WTC11 (cell line): ENCODE measurements around the gene BACH2. TPM values are rescaled to one million over a fixed set of nuclear protein-coding genes. Genes with fewer than 3 reads are reported as not detected.

ENCODE experiments used
- ATAC-seq: fragments of 200-7000 bp; cut with Tn5 transposase; 2 replicates; pipeline ENCODE4 v1.10.0; 2021; ENCODE audit warnings: mild to moderate bottlenecking, moderate library complexity
- CTCF ChIA-PET: fragments of 300-600 bp; sonication (Branson Sonifier 250); formaldehyde crosslinking; loops from one replicate; lab custom pipeline; 2021; ENCODE audit warnings: antibody characterized with exemption; lab: Charles Lee
- POLR2A ChIA-PET: fragments of 350-600 bp; sonication (Branson Sonifier 250); formaldehyde crosslinking; loops from one replicate; lab custom pipeline; 2021; ENCODE audit warnings: antibody characterized with exemption; lab: Charles Lee
- DNase-seq: peaks from one replicate; pipeline ENCODE4 v3.0.0; 2021; ENCODE audit warnings: low spot score
- H3K27ac Mint-ChIP-seq: 2 replicates; pipeline ENCODE4 v1.8.0; 2021; ENCODE audit warnings: mixed read lengths
- H3K27me3 Mint-ChIP-seq: 2 replicates; pipeline ENCODE4 v1.8.0; 2021; ENCODE audit warnings: low read depth, mild to moderate bottlenecking, moderate library complexity, mixed read lengths
- H3K36me3 Mint-ChIP-seq: 2 replicates; pipeline ENCODE4 v1.8.0; 2021; ENCODE audit warnings: mixed read lengths
- H3K4me1 Mint-ChIP-seq: 2 replicates; pipeline ENCODE4 v1.8.0; 2022; ENCODE audit warnings: mixed read lengths
- H3K4me3 Mint-ChIP-seq: 2 replicates; pipeline ENCODE4 v1.8.0; 2021; ENCODE audit warnings: mild to moderate bottlenecking, moderate library complexity, mixed read lengths
- H3K9me3 Mint-ChIP-seq: 2 replicates; pipeline ENCODE4 v1.8.0; 2021; ENCODE audit warnings: mixed read lengths
- CBFB ChIP-seq: sonication (generic); formaldehyde crosslinking; IDR thresholded peaks from 2 replicates; pipeline ENCODE4 v1.8.1; 2022; ENCODE audit warnings: mild to moderate bottlenecking, low read depth, missing genetic modification reagents
- FOXP1 ChIP-seq: sonication (generic); formaldehyde crosslinking; IDR thresholded peaks from 2 replicates; pipeline ENCODE4 v1.8.0; 2022; ENCODE audit warnings: missing genetic modification reagents, mild to moderate bottlenecking, moderate library complexity, borderline replicate concordance
- IRF2 ChIP-seq: sonication (generic); formaldehyde crosslinking; IDR thresholded peaks from 2 replicates; pipeline ENCODE4 v1.8.0; 2022; ENCODE audit warnings: low read depth, missing genetic modification reagents, borderline replicate concordance
- OVOL2 ChIP-seq: fragments of 250-450 bp; sonication (Bioruptor Pico); IDR thresholded peaks from 2 replicates; pipeline ENCODE4 v1.9.0; 2021; ENCODE audit warnings: mild to moderate bottlenecking, borderline replicate concordance
- ZNF219 ChIP-seq: sonication (generic); formaldehyde crosslinking; IDR thresholded peaks from 2 replicates; pipeline ENCODE4 v1.8.0; 2023; ENCODE audit warnings: missing genetic modification reagents, mild to moderate bottlenecking, borderline replicate concordance
- ZNF396 ChIP-seq: fragments of 250-450 bp; sonication (Bioruptor Pico); IDR thresholded peaks from 2 replicates; pipeline ENCODE4 v1.8.0; 2021; ENCODE audit warnings: mild to moderate bottlenecking, moderate library complexity, borderline replicate concordance
- ZNF423 ChIP-seq: fragments of 250-450 bp; sonication (Bioruptor Pico); IDR thresholded peaks from 2 replicates; pipeline ENCODE4 v2.1.2; 2022; ENCODE audit warnings: mild to moderate bottlenecking, moderate library complexity
- total RNA-seq: library from RNA; stranded (reverse); gene quantifications from 3 replicates; pipeline ENCODE4 v1.2.3, GENCODE V29; 2021
- TF ChIP-seq, protein P1 (sequence below): sonication (generic); formaldehyde crosslinking; IDR thresholded peaks from 2 replicates; pipeline ENCODE4 v1.8.1; 2023; ENCODE audit warnings: mild to moderate bottlenecking, missing genetic modification reagents
- TF ChIP-seq, protein P2 (sequence below): sonication (generic); formaldehyde crosslinking; IDR thresholded peaks from 2 replicates; pipeline ENCODE4 v1.8.1; 2022; ENCODE audit warnings: missing genetic modification reagents, borderline replicate concordance
- TF ChIP-seq, protein P3 (sequence below): fragments of 250-450 bp; sonication (Bioruptor Pico); IDR thresholded peaks from 2 replicates; pipeline ENCODE4 v1.9.0; 2021; ENCODE audit warnings: mild to moderate bottlenecking
- TF ChIP-seq, protein P4 (sequence below): sonication (generic); formaldehyde crosslinking; IDR thresholded peaks from 2 replicates; pipeline ENCODE4 v1.8.1; 2023; ENCODE audit warnings: mild to moderate bottlenecking, missing genetic modification reagents
- TF ChIP-seq, protein P5 (sequence below): sonication (generic); formaldehyde crosslinking; IDR thresholded peaks from 2 replicates; pipeline ENCODE4 v1.8.0; 2022; ENCODE audit warnings: mild to moderate bottlenecking, missing genetic modification reagents

Gene BACH2
- total RNA-seq, 1 experiment from 2014 or later, result 5.9 TPM

DNA sequence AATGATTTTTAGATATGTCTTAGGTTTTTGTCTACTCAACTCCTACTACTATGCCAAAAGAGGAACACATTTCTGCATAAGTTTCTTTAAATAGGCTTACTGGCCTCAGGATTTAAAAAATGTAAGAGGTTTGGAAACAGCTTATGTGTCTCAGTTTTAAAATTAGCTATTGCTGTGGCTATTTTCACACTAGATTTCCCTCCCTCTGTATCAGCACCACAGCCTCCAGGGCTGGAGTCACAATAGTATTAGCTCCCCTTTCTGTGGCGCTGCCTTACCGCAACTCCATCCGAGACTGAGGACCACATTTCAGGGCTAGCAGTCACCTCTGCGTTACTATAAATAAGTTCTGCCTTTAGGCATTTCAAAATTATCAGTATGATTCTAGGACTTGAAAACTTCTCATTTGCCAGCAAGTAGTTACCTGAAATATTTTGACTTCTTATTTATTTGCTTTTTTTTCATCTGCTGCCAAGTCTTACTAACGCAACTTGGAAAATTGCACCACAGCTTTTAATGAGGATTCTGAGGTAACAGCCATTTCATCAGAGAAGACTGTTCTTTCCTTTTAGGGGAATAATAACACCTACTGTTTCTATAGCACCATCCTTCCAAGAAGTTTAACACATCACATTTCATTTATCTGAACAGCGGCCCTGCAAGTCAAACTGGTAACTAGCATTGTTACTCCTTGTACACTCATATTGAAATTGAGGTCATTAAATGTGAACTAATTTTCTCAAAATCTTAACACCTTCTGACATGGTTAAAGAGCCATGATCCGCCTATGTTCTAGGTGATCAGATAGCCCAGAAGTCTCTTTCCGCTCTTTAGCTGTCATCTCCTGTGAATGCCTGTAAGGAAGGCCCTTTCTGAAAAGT lies 296.5 kb downstream of the BACH2 start:
- CTCF ChIA-PET, result interaction anchor here (1.1 to 1.2 kb wide), 3 partner anchors 60 to 477 kb away, joined by 3 to 5 read pairs (median 5); no protein-coding TSS in a partner anchor
- DNase-seq, result no peak

DNA sequence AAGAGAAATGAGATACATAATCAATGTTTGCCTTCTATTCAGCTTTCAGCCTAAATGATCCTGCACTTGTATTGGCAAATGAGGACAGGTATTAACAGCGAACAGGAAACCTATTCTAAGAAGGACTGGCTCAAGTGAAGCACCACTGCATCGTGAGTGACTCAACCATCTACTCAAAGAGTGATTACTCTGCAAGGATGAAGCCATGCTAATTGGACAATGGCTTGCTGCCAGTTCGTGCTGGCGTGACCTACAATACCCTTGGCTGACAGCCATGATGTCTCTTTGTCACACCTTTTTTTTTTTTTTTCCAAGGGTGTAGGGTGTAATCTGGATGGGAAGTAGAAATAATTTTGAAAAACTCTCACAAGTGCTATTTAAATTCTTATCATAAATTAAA lies 297.5 kb downstream of the BACH2 start:
- CTCF ChIA-PET, result interaction anchor here (1.9 kb wide), 1 partner anchor 59 kb away, joined by 4 read pairs; no protein-coding TSS in a partner anchor
- no peaks in the 10 kb centered on the region for H3K36me3 Mint-ChIP-seq
- no peak for DNase-seq
- TF ChIP-seq IRF2 (CRISPR knock-in tag) (no peak), OVOL2 (CRISPR knock-in tag) (no peak)
- TF ChIP-seq, protein P1, sequence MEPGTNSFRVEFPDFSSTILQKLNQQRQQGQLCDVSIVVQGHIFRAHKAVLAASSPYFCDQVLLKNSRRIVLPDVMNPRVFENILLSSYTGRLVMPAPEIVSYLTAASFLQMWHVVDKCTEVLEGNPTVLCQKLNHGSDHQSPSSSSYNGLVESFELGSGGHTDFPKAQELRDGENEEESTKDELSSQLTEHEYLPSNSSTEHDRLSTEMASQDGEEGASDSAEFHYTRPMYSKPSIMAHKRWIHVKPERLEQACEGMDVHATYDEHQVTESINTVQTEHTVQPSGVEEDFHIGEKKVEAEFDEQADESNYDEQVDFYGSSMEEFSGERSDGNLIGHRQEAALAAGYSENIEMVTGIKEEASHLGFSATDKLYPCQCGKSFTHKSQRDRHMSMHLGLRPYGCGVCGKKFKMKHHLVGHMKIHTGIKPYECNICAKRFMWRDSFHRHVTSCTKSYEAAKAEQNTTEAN (CRISPR knock-in tag), result no peak
- TF ChIP-seq, protein P2, sequence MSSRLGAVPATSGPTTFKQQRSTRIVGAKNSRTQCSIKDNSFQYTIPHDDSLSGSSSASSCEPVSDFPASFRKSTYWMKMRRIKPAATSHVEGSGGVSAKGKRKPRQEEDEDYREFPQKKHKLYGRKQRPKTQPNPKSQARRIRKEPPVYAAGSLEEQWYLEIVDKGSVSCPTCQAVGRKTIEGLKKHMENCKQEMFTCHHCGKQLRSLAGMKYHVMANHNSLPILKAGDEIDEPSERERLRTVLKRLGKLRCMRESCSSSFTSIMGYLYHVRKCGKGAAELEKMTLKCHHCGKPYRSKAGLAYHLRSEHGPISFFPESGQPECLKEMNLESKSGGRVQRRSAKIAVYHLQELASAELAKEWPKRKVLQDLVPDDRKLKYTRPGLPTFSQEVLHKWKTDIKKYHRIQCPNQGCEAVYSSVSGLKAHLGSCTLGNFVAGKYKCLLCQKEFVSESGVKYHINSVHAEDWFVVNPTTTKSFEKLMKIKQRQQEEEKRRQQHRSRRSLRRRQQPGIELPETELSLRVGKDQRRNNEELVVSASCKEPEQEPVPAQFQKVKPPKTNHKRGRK, result no peak
- no peak overlapping the region for H3K27ac Mint-ChIP-seq
- H3K27me3 Mint-ChIP-seq, result no peaks in the 10 kb centered on the region
- H3K4me3 Mint-ChIP-seq, result no peak overlapping the region
- no peaks in the 10 kb centered on the region for H3K4me1 Mint-ChIP-seq
- no peaks in the 10 kb centered on the region for H3K9me3 Mint-ChIP-seq
- POLR2A ChIA-PET, result no interaction called here
- ATAC-seq, result no peak

More for the DNA sequence above, 296.5 kb downstream of the BACH2 start:
- no peaks in the 10 kb centered on the region for H3K9me3 Mint-ChIP-seq
- peaks cover 4% of the 10 kb centered on the region for H3K4me1 Mint-ChIP-seq
- POLR2A ChIA-PET, result no interaction called here
- H3K36me3 Mint-ChIP-seq, result no peaks in the 10 kb centered on the region
- no peaks in the 10 kb centered on the region for H3K27me3 Mint-ChIP-seq
- no peak overlapping the region for H3K27ac Mint-ChIP-seq
- H3K4me3 Mint-ChIP-seq, result no peak overlapping the region
- no peak for TF ChIP-seq FOXP1 (CRISPR knock-in tag)
- no peak for TF ChIP-seq ZNF396 (CRISPR knock-in tag)
- no peak for ATAC-seq

DNA sequence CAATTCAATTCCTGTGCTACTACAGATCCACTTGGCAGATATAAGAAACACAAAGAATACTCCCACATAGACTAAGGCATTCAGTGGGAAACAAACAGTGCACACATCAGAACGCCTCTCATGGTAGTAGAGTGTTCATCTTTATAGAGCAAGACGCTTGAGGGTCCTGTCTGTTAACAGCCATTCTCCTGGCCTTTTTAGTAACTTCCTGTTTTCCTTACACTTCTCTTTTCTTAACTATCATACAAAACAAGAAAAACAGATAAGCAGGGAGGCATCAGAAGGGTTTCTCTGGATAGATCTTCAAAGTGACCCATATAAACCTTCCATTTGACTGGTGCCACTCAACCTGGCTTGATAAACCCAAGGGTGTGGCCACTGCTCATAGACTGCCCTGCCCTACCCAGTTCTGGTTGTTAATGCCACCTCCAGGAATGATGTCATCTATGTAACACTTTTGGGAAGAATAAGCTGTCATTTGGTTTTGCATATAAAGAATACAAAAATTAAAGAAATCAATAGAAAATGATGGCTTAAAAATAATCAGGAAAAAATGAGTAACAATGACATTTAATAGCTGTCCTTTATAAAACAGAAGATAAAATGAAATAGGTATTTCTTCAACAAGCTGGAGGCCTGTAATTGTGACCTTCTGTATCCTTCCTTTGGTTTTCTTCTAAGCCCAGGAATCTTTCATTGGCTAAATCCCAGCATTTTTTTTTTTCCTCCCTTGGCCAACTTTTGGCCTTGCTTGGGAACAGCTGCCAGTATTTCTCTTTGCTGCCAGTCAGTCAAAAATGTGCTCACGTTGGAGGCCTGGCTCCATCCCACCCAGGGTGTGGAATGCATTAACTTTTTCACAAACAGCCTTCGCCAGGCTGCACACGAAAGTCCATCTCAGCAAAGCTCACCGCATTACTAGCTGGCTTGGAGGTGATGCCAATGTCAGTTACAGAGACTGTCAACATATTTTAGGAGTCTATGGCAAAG lies 298.9 kb downstream of the BACH2 start:
- POLR2A ChIA-PET, result no interaction called here
- ATAC-seq, result no peak
- DNase-seq, result no peak

DNA sequence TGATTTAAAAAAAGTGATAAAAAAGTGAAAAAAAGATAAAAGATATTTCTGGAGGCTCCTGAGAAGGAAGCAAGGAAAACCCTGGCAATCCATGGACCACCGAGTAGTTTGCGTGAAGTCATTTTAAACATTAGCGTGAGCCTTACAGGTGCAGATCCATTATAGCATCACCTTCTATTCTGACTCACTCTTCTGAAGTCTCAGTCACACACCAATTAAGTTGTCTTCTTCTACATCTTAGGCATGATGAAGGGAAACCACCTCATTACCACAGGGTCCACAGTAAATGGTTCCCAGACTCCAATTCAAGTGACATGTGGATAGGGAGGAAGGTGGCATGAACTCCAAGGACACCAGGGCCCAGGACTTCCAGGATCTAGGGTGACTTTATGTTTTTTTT lies 303.2 kb downstream of the BACH2 start:
- H3K4me1 Mint-ChIP-seq, result peaks cover 13% of the 10 kb centered on the region
- no peak overlapping the region for H3K4me3 Mint-ChIP-seq
- CTCF ChIA-PET, result no interaction called here
- TF ChIP-seq ZNF396 (CRISPR knock-in tag), result no peak
- TF ChIP-seq, protein P3, sequence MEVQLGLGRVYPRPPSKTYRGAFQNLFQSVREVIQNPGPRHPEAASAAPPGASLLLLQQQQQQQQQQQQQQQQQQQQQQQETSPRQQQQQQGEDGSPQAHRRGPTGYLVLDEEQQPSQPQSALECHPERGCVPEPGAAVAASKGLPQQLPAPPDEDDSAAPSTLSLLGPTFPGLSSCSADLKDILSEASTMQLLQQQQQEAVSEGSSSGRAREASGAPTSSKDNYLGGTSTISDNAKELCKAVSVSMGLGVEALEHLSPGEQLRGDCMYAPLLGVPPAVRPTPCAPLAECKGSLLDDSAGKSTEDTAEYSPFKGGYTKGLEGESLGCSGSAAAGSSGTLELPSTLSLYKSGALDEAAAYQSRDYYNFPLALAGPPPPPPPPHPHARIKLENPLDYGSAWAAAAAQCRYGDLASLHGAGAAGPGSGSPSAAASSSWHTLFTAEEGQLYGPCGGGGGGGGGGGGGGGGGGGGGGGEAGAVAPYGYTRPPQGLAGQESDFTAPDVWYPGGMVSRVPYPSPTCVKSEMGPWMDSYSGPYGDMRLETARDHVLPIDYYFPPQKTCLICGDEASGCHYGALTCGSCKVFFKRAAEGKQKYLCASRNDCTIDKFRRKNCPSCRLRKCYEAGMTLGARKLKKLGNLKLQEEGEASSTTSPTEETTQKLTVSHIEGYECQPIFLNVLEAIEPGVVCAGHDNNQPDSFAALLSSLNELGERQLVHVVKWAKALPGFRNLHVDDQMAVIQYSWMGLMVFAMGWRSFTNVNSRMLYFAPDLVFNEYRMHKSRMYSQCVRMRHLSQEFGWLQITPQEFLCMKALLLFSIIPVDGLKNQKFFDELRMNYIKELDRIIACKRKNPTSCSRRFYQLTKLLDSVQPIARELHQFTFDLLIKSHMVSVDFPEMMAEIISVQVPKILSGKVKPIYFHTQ (CRISPR knock-in tag), result no peak
- TF ChIP-seq, protein P4, sequence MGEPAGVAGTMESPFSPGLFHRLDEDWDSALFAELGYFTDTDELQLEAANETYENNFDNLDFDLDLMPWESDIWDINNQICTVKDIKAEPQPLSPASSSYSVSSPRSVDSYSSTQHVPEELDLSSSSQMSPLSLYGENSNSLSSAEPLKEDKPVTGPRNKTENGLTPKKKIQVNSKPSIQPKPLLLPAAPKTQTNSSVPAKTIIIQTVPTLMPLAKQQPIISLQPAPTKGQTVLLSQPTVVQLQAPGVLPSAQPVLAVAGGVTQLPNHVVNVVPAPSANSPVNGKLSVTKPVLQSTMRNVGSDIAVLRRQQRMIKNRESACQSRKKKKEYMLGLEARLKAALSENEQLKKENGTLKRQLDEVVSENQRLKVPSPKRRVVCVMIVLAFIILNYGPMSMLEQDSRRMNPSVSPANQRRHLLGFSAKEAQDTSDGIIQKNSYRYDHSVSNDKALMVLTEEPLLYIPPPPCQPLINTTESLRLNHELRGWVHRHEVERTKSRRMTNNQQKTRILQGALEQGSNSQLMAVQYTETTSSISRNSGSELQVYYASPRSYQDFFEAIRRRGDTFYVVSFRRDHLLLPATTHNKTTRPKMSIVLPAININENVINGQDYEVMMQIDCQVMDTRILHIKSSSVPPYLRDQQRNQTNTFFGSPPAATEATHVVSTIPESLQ (CRISPR knock-in tag), result no peak
- H3K36me3 Mint-ChIP-seq, result no peaks in the 10 kb centered on the region
- POLR2A ChIA-PET, result no interaction called here
- no peaks in the 10 kb centered on the region for H3K9me3 Mint-ChIP-seq
- no peak overlapping the region for H3K27ac Mint-ChIP-seq
- H3K27me3 Mint-ChIP-seq, result no peaks in the 10 kb centered on the region; the same call in 1 of the 2 replicates
- ATAC-seq, result no peak
- DNase-seq, result no peak

More for the DNA sequence above, 298.9 kb downstream of the BACH2 start:
- no peak overlapping the region for H3K4me3 Mint-ChIP-seq
- H3K9me3 Mint-ChIP-seq, result no peaks in the 10 kb centered on the region
- no peaks in the 10 kb centered on the region for H3K27me3 Mint-ChIP-seq
- H3K4me1 Mint-ChIP-seq, result no peaks in the 10 kb centered on the region
- H3K27ac Mint-ChIP-seq, result no peak overlapping the region
- TF ChIP-seq CBFB, result no peak
- TF ChIP-seq, protein P5, sequence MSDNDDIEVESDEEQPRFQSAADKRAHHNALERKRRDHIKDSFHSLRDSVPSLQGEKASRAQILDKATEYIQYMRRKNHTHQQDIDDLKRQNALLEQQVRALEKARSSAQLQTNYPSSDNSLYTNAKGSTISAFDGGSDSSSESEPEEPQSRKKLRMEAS (CRISPR knock-in tag), result no peak
- TF ChIP-seq ZNF423 (CRISPR knock-in tag), result no peak
- no peak for TF ChIP-seq ZNF219
- no peaks in the 10 kb centered on the region for H3K36me3 Mint-ChIP-seq
- CTCF ChIA-PET, result interaction anchor here (1.9 kb wide), 1 partner anchor 57 kb away, joined by 4 read pairs; no protein-coding TSS in a partner anchor
